Measurements from ENCODE around the gene KRTAP1-1. TPM values are rescaled to one million over a fixed set of nuclear protein-coding genes. Genes with fewer than 3 reads are reported as not detected.
"Not testable (repeated sequence)": the region's sequence is repeated elsewhere in the genome, so short reads cannot be mapped to it uniquely, and the experiment has no call there.

KRTAP1-1 gene
- total RNA-seq (2021; fragmentation: NEBNext Ultra II Directional; extraction: Animal tissue kit (Norgen Biotek cat#: 25700)) (not detected in 2 replicates), polyA plus RNA-seq (2011; rRNA removed) (not detected in 2 replicates), polyA minus RNA-seq (2011; rRNA and poly(A)+ RNA removed) (not detected in 2 replicates)
- not detected for polyA plus RNA-seq (2011; cell fraction: cytosol; rRNA removed)
- polyA plus RNA-seq (2011; cell fraction: nucleus; rRNA removed) = not detected
- polyA plus RNA-seq (2012, experiment 1 of 2) = not detected in 4 replicates
- polyA plus RNA-seq (2012, experiment 2 of 2) = not detected
- polyA plus RNA-seq (2013, experiment 1 of 2) = not detected
- polyA plus RNA-seq (2013, experiment 2 of 2) = not detected
- polyA minus RNA-seq (2011; cell fraction: cytosol; rRNA and poly(A)+ RNA removed) = not detected
- not detected for polyA minus RNA-seq (2011; cell fraction: nucleus; rRNA and poly(A)+ RNA removed)
- long read RNA-seq, experiment 1 = 0 reads
- long read RNA-seq, experiment 2 = 0 reads

DNA sequence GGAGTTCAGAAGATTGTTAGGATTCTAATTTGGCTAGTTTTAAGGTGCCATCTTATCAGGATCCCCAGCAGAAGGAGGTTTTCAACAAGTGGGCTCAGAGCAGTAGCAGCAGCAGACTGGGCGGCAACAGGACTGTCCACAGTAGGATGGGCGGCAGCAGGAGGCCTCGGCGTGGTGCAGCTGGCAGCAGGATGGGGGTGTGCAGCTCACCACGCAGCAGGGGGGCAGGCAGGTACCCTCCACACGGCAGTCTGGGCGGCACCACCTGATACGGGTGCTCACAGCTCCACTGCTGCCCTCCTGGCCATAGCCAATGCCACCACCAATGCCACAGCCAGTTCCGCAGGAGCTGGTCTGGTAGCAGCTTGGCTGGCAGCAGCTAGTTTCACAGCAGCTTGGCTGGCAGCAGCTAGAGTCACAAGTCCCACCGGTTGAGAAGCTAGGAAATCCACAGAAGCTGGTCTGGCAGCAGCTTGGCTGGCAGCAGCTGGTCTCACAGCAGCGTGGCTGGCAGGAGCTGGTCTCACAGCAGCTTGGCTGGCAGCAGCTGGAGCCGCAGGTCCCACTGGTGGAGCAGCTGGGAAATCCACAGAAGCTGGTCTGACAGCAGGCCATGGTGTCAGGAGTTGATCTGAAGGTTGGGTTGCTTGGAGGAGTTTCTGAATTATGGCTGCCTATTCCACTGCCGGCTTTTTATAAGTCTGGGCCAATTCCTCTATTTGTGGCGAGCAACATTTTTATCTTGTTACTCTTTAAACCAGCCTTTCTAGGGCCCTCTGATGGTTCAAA is at the start of gene KRTAP1-1:
Gene KRTAP1-1, minus strand, starts transcription at position 668 of the 789 bp plus-strand sequence. Its CDS starts 53 bp downstream, at position 615.
- CTCF ChIA-PET (ENCODE audit: partially characterized antibody) = interaction anchor here (1.0 kb wide), 1 partner anchor 281 kb away, joined by 3 read pairs; no protein-coding TSS in a partner anchor
- H3K4me3 ChIP-seq (ENCODE audit: extremely low read depth in 1 of 4, insufficient read depth in 2 of 4, low read depth in 3 of 4, low read length in 4 of 4); H2BK15ac ChIP-seq (ENCODE audit: low read length); H4K8ac ChIP-seq (ENCODE audit: extremely low read depth, insufficient read depth, low read length); H3K27me3 ChIP-seq (replicated peaks in 1 of 4; ENCODE audit: control insufficient read depth in 3 of 4, extremely low read depth in 1 of 4, insufficient read depth in 3 of 4, low read length in 3 of 4); H4K91ac ChIP-seq (replicated peaks; ENCODE audit: insufficient read length, low read length); H3K4ac ChIP-seq (replicated peaks; ENCODE audit: insufficient read length, low read depth, low read length); POLR2A ChIA-PET (ENCODE audit: partially characterized antibody); H2AK5ac ChIP-seq (ENCODE audit: low read depth, low read length); H3K79me2 ChIP-seq (ENCODE audit: control insufficient read depth in 1 of 2, insufficient read depth in 2 of 2, low read length in 2 of 2); FAIRE-seq; H3K23ac ChIP-seq (ENCODE audit: insufficient read length); H3K18ac ChIP-seq (ENCODE audit: extremely low read depth, low read length); H3K27ac ChIP-seq (ENCODE audit: low read depth, low read length); DNase-seq (ENCODE audit: low read depth in 1 of 2, low spot score in 2 of 2); H2AFZ ChIP-seq (ENCODE audit: low read length); H2BK20ac ChIP-seq (ENCODE audit: low read length); H3K56ac ChIP-seq (replicated peaks; ENCODE audit: insufficient read length, low read depth, low read length); H2BK5ac ChIP-seq (ENCODE audit: low read depth, low read length); H3K36me3 ChIP-seq (ENCODE audit: control insufficient read depth in 2 of 4, insufficient read depth in 4 of 4, low read length in 3 of 4); H4K20me1 ChIP-seq (replicated peaks in 1 of 2; ENCODE audit: control insufficient read depth in 1 of 2, insufficient read depth in 2 of 2, low read length in 2 of 2); H3K79me1 ChIP-seq (ENCODE audit: low read depth, low read length); H2BK12ac ChIP-seq (ENCODE audit: low read depth, low read length); H3K4me1 ChIP-seq (replicated peaks in 1 of 4; ENCODE audit: control insufficient read depth in 3 of 4, insufficient read depth in 4 of 4, low read length in 3 of 4); H2BK120ac ChIP-seq (replicated peaks; ENCODE audit: low read depth, low read length); H3K9me3 ChIP-seq (ENCODE audit: insufficient read depth in 2 of 2, low read depth in 1 of 2, low read length in 1 of 2); H3K4me2 ChIP-seq (ENCODE audit: insufficient read depth in 1 of 2, low read depth in 2 of 2, low read length in 2 of 2); H3K14ac ChIP-seq (ENCODE audit: insufficient read length); H4K5ac ChIP-seq (ENCODE audit: insufficient read length, low read depth, low read length); H3K9ac ChIP-seq (replicated peaks in 1 of 4; ENCODE audit: extremely low read depth in 1 of 4, low read depth in 3 of 4, low read length in 3 of 4); H3K23me2 ChIP-seq (ENCODE audit: low read depth, low read length): not testable (repeated sequence)
- WGBS, 2 experiments (ENCODE audit: extremely low coverage in 1 of 2, insufficient coverage in 1 of 2, insufficient read length in 1 of 2, insufficient replicate concordance in 2 of 2, low coverage in 1 of 2, low lambda C conversion rate in 2 of 2, missing lambda C conversion rate in 1 of 2) = 80% methylated on average over 14 of the region's 14 CpGs; no CpG with 5 or more reads in 1 of the 2 experiments

Data from H1 (cell line).